Gastroesophageal sphincter (tissue), 3 donors: ENCODE results near the gene MAP1LC3A.

ENCODE experiments used
- EP300 ChIP-seq: sonication (generic); formaldehyde crosslinking; IDR thresholded peaks from one replicate; pipeline ENCODE4 v1.6.1; 2017; ENCODE audit warnings: antibody characterized with exemption, mild to moderate bottlenecking
- POLR2A ChIP-seq, 2 donors: fragments of 450-650 bp; IDR thresholded peaks; one replicate each; pipeline ENCODE4 v1.6.1; 2017; ENCODE audit warnings: antibody characterized with exemption in 2 of 2, mild to moderate bottlenecking in 2 of 2, moderate library complexity in 1 of 2
- POLR2AphosphoS5 ChIP-seq: sonication (generic); formaldehyde crosslinking; IDR thresholded peaks from one replicate; pipeline ENCODE4 v1.6.1; 2017; ENCODE audit warnings: antibody characterized with exemption
- TF ChIP-seq, protein P1 (sequence below), 4 experiments: fragments of 200-600 bp in 2 of 4; fragments of 450-650 bp in 2 of 4; sonication (generic) in 1 of 4; IDR thresholded peaks; one replicate each; pipeline ENCODE4 v1.5.1; 2017 to 2019; ENCODE audit warnings: antibody characterized with exemption in 4 of 4, mild to moderate bottlenecking in 2 of 4, moderate library complexity in 2 of 4

DNA sequence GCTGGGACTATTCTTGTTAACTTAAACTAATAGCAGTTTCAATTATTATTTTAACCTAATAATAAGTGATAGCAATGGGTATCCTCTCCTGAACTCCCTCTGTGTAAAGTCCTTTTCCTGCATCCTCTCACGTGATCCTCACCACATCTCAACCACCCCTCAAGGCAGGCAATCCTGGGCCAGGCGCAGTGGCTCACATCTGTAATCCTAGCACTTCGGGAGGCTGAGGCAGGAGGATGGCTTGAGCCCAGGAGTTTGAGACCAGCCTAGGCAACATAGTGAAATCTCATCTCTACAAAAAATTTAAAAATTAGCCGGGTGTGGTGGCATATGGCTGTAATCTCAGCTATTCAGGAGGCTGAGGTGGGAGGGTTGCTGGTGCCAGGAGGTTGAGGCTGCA lies 23.7 kb downstream of the MAP1LC3A start:
- TF ChIP-seq EP300, result no peak
- TF ChIP-seq, protein P1, sequence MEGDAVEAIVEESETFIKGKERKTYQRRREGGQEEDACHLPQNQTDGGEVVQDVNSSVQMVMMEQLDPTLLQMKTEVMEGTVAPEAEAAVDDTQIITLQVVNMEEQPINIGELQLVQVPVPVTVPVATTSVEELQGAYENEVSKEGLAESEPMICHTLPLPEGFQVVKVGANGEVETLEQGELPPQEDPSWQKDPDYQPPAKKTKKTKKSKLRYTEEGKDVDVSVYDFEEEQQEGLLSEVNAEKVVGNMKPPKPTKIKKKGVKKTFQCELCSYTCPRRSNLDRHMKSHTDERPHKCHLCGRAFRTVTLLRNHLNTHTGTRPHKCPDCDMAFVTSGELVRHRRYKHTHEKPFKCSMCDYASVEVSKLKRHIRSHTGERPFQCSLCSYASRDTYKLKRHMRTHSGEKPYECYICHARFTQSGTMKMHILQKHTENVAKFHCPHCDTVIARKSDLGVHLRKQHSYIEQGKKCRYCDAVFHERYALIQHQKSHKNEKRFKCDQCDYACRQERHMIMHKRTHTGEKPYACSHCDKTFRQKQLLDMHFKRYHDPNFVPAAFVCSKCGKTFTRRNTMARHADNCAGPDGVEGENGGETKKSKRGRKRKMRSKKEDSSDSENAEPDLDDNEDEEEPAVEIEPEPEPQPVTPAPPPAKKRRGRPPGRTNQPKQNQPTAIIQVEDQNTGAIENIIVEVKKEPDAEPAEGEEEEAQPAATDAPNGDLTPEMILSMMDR (IDR thresholded peaks at IDR 0.05), result no peak
- no peak for TF ChIP-seq POLR2A (IDR thresholded peaks at IDR 0.05)
- no peak for TF ChIP-seq POLR2AphosphoS5
